ENCODE data around the gene KCNJ5. TPM values are rescaled to one million over a fixed set of nuclear protein-coding genes. Genes with fewer than 3 reads are reported as not detected.
A peak's percentile ranks its signal among the peaks of the same experiment; 100 is the strongest.

KCNJ5 gene
- total RNA-seq, 1 donor from 2014 or later: not detected

DNA sequence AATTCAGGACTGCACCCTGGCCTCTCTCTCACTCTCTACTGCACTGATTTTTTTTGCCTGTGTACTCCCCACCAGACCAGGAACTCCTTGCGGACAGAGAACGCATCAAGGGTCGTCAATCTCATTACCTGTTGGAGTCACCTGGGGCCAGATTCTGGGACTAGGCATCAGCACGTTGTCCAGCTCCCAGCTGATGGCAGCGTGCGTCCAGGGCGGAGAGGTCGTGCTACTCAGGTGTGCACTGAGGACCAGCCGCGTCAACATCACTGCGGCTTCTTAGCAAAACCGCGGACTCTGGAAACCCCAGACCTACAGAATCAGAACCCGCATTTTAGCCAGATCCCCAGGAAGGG, 13.1 kb downstream of the KCNJ5 start:
- peak; percentile 34 for DNase-seq (ENCODE audit: low spot score)
- Histone ChIP-seq H3K9me3 (ENCODE audit: low read depth) (no peaks in the 10 kb centered on the region), H2AFZ (replicated peaks) (no peak overlapping the region), H3K27me3 (peaks cover 97% of the 10 kb centered on the region), H3K4me3 (peak overlapping the region; percentile 11), H3K4me2 (peak overlapping the region; percentile 86), H3K27ac (no peak overlapping the region), H3K4me1 (peaks cover 29% of the 10 kb centered on the region), H3F3A (ENCODE audit: low read depth) (peaks cover 28% of the 10 kb centered on the region), H3K9ac (no peak overlapping the region), H3K36me3 (no peaks in the 10 kb centered on the region), H3K79me2 (ENCODE audit: low read depth) (no peaks in the 10 kb centered on the region), H4K20me1 (ENCODE audit: low read depth) (peaks cover 40% of the 10 kb centered on the region)
- Mint-ChIP-seq H3K4me3 (peak overlapping the region; percentile 77), H3K27ac (no peak overlapping the region), H3K27me3 (ENCODE audit: insufficient read depth, low read depth) (peaks cover 56% of the 10 kb centered on the region), H3K36me3 (no peaks in the 10 kb centered on the region), H3K9me3 (no peaks in the 10 kb centered on the region), H3K4me1 (peaks cover 38% of the 10 kb centered on the region)
- TF ChIP-seq, protein P1, sequence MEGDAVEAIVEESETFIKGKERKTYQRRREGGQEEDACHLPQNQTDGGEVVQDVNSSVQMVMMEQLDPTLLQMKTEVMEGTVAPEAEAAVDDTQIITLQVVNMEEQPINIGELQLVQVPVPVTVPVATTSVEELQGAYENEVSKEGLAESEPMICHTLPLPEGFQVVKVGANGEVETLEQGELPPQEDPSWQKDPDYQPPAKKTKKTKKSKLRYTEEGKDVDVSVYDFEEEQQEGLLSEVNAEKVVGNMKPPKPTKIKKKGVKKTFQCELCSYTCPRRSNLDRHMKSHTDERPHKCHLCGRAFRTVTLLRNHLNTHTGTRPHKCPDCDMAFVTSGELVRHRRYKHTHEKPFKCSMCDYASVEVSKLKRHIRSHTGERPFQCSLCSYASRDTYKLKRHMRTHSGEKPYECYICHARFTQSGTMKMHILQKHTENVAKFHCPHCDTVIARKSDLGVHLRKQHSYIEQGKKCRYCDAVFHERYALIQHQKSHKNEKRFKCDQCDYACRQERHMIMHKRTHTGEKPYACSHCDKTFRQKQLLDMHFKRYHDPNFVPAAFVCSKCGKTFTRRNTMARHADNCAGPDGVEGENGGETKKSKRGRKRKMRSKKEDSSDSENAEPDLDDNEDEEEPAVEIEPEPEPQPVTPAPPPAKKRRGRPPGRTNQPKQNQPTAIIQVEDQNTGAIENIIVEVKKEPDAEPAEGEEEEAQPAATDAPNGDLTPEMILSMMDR (IDR thresholded peaks at IDR 0.05): no peak
- TF ChIP-seq EZH2phosphoT487 (IDR thresholded peaks at IDR 0.05) (peak; percentile 8), EZH2 (IDR thresholded peaks at IDR 0.05) (peak; percentile 71)

- Mint-ChIP-seq H3K27me3 (ENCODE audit: insufficient read depth, low read depth) (peaks cover 57% of the 10 kb centered on the region), H3K36me3 (no peaks in the 10 kb centered on the region), H3K4me1 (peaks cover 38% of the 10 kb centered on the region), H3K27ac (no peak overlapping the region), H3K4me3 (peak overlapping the region; percentile 77), H3K9me3 (no peaks in the 10 kb centered on the region)
- Histone ChIP-seq H4K20me1 (ENCODE audit: low read depth) (peaks cover 40% of the 10 kb centered on the region), H3K9me3 (ENCODE audit: low read depth) (no peaks in the 10 kb centered on the region), H3K4me2 (peak overlapping the region; percentile 86), H3K9ac (no peak overlapping the region), H3K79me2 (ENCODE audit: low read depth) (no peaks in the 10 kb centered on the region), H2AFZ (replicated peaks) (peak overlapping the region; percentile 62), H3K36me3 (no peaks in the 10 kb centered on the region), H3K4me3 (peak overlapping the region; percentile 60), H3K4me1 (peaks cover 29% of the 10 kb centered on the region), H3K27ac (no peak overlapping the region), H3F3A (ENCODE audit: low read depth) (peaks cover 28% of the 10 kb centered on the region), H3K27me3 (peaks cover 96% of the 10 kb centered on the region)
- peak; percentile 63 for DNase-seq (ENCODE audit: low spot score)
- TF ChIP-seq EZH2 (IDR thresholded peaks at IDR 0.05): peak; percentile 78
- peak; percentile 16 for TF ChIP-seq EZH2phosphoT487 (IDR thresholded peaks at IDR 0.05)
- TF ChIP-seq, protein P1 (IDR thresholded peaks at IDR 0.05): no peak
Measured at GRCh38 chr11:128904656-128905344, 13.6 kb downstream of the KCNJ5 start.

DNA sequence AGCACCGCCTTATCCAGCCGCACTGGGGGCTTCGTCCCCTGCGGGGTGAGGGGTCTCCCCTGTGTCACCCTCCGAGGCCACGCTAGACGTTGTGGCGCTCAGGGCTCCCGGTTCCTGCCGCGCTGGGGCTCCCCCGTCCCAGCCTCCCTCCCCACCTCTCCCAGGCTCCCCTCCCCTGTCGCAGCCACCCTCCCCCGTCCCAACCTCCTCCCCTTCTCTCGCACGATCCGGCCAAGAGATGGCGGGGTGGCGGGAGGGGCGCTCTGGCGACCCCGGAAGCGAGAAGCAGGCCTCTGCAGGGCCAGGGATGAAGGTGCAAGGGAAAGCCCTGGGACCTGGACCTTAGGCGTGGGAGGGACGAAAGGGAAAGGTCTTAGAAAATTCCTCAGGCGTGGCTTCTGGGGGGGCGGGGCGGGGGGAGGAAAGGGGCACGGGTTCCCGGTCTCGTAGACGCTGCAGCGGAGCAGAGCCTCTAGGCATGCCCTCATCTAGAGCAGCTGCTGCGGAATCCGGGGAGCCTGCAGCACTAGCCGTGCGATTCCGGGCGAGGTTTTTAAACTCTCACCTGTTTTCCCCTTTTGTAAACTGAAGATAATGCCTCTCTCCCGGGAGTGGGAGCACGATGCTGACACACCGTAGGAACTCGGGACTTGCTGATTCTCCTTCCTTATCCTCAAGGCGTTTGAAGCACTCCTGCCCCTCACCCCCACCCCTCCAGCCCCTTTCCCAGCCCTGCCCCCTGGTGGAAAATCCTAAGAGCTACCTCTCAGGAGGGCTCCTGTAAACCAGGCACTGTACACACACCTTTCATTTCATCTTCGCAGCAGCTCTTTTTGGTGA, 14.4 kb downstream of the KCNJ5 start:
- TF ChIP-seq, protein P1 (IDR thresholded peaks at IDR 0.05): peak; percentile 62
- no peak for TF ChIP-seq EZH2 (IDR thresholded peaks at IDR 0.05)
- Histone ChIP-seq H3K9me3 (ENCODE audit: low read depth) (no peaks in the 10 kb centered on the region), H2AFZ (replicated peaks) (peak overlapping the region; percentile 62), H3K4me2 (peak overlapping the region; percentile 86), H3K27me3 (peaks cover 91% of the 10 kb centered on the region), H4K20me1 (ENCODE audit: low read depth) (peaks cover 40% of the 10 kb centered on the region), H3K4me1 (peaks cover 29% of the 10 kb centered on the region), H3K4me3 (peak overlapping the region; percentile 60), H3F3A (ENCODE audit: low read depth) (peaks cover 28% of the 10 kb centered on the region), H3K36me3 (no peaks in the 10 kb centered on the region), H3K9ac (no peak overlapping the region), H3K27ac (no peak overlapping the region), H3K79me2 (ENCODE audit: low read depth) (no peaks in the 10 kb centered on the region)
- peaks cover 51% of the 10 kb centered on the region for H3K27me3 Mint-ChIP-seq (ENCODE audit: insufficient read depth, low read depth)
- no peaks in the 10 kb centered on the region for H3K36me3 Mint-ChIP-seq
- H3K4me1 Mint-ChIP-seq: peaks cover 34% of the 10 kb centered on the region
- no peak overlapping the region for H3K27ac Mint-ChIP-seq
- no peaks in the 10 kb centered on the region for H3K9me3 Mint-ChIP-seq
- peak; percentile 72 for DNase-seq (ENCODE audit: low spot score)
- peak overlapping the region; percentile 81 for H3K4me3 Mint-ChIP-seq
